HG02678 (cell line): Measurements from ENCODE around the gene ADCYAP1R1.

Experiments
- ATAC-seq: cut with Tn5 transposase; IDR thresholded peaks from one replicate; pipeline ENCODE4 v1.9.1; 2021; ENCODE audit warnings: mild to moderate bottlenecking, moderate library complexity; ENCODE audit not compliant: unreplicated experiment

Gene ADCYAP1R1

GRCh38 chr7:31104361-31105255, 52.5 kb downstream of the ADCYAP1R1 start:
- ATAC-seq = no peak

DNA sequence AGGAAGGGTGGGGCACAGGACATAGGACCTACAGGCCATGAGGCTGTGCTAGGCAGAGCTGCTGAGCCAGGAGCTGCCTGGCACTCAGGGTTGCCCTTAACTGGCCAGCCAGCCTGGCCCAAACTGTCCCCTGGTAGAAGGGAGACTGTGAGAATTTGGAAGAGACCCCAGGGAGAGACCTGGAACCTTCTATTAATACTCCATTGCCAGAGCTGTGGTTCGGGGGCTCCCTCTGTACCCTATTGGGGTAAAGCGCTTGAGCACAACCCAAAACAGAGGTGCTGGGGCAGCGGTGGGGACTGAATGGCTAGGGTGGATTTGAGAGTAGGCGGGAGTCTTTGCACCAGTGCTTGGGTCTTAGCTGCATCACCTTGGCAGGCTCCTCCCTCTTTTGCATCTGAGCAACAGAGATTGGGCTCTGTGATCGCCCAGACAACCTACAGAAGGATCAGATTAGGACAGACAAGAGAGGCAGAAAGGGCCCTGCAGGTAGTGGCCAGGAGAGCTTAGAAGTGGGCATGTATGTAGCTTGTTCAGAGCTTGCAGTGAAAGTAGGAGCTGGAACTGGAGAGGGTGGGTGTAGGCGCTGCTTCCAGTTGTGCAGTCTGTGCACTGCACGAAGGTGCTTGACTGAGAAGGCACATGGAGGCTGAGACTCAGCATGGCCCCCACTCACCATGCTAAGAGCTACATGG, 53.3 kb downstream of the ADCYAP1R1 start:
- ATAC-seq = no peak

- ATAC-seq = no peak
Measured at GRCh38 chr7:31106303-31107105, 54.4 kb downstream of the ADCYAP1R1 start.

DNA sequence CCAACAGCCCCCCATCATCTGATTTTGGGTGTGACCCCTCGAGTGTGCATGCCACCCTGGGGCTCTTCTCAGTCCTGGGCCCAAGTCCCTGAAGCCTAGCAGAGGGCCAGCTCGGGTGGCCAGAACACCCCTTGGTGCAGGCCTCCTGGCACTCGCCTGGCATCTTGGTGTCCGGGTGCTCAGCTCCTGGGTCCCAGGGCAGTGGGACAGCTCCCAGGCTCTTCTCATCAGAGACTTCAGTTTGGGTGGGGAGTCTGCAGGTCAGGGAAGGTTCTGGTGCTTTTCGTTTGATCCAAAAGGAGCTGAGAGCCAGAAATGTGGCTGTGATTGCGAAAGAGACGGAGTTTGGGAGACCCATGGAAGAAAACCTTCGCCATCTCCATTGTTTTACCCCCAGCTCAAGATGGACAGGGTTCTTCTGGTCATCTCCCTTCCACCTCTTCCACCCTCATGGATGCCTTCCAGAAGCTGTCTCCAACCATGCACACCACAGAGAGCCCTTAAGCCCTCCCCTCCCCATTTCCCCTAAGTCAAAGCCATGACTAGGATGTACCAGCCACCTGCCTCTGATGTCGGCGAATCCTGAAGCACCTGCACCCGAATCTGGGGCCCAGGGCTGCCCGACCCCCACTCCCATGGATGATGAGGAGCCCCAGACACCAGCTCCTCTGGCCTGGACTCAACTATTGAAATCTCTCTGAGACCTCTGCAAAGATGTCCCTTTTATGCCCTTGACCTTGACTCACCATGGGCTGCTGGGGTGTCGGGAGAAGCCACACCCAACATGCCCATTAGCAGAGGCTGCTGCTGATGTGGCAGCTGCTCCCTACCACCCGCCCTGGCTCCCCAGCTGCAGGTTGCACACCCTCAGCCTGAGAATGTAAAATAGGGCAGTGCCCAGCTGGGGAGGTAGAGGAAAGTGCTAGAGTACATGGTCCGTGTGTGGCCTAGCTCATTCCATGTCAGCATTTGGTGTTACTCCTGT, 55.3 kb downstream of the ADCYAP1R1 start:
- no peak for ATAC-seq

DNA sequence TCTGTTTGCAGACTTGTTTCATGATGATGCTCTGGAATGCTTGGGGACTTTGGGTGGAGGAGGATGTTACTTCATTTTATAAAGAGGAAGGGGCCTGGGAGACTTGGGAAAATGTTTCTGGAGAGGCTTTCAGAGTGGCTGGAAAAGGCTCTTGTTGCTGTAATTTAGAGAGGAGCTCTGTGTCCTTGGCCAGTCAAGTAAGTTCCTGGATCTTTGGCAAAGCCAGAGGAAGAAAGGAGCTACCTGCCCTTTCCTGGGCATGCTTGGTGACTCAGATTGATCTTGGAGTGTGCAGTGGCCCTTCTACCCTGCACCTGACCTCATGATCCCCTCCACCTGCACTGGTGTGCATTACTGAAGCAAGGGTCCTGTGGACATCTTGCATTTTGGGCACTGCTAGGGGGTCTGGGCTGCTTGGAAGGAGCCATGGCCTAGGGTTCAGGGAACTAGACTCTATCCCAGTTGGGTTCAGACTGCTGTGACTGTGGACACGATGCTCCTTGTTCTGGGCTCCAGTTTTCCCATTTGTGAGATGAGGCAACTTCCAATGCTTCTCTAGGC, 56.1 kb downstream of the ADCYAP1R1 start:
- ATAC-seq = no peak

DNA sequence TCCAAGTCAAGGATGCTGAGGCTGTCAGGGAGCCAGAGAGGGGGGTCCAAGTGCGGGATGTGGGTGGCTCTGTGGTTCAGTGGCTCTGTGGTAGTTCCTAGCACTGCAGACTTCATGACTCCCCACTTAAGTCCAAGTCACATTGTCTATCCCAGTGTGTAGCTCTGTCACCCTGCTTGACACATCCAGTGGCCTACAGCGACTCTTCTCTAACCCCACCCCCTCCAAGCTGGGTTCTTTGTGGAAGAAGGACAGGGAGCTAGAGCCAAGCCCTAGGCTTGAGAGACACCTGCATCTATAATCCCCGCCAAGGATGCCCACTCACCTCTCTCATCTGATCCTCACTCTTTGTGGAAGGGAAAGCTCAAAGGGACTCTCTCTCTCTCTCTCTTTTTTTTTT, 57.6 kb downstream of the ADCYAP1R1 start:
- ATAC-seq = no peak

DNA sequence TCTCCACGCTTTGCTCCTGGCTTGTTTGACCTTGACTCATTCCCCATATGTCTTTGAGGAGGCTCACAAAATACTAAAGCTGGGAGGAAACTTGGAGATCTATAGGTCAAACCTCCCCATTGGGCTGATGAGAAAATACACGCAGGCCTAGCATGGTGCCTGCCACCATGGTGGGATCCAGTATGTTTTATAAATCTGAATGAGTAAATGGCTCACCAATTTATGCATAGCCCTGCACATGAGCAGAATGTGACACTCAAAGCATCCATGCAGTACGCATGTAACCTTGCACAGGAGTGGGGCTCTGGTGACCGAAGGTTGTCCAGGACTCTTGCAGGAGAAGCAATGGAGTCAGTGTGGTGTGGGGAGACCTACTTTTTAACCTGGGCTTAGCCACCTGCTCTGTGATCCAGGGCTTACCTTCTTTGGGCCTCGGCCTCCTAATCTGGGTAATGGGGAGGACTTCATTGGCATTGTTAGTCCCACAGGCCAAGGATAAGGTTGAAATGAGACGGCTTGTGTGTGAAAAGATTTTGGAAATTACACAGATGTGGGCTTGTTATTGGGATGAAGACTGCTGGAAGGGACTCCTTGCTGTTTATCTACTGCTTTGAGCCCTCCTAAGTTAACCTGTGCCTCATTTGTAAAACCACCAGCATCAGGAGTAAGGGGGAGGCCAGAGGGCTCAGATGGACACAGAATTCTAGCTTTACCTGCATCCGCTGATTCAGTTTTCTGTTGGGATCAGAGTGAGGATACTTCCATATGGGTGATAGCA, 58.4 kb downstream of the ADCYAP1R1 start:
- no peak for ATAC-seq

GRCh38 chr7:31111109-31111451, 59.0 kb downstream of the ADCYAP1R1 start:
- no peak for ATAC-seq

DNA sequence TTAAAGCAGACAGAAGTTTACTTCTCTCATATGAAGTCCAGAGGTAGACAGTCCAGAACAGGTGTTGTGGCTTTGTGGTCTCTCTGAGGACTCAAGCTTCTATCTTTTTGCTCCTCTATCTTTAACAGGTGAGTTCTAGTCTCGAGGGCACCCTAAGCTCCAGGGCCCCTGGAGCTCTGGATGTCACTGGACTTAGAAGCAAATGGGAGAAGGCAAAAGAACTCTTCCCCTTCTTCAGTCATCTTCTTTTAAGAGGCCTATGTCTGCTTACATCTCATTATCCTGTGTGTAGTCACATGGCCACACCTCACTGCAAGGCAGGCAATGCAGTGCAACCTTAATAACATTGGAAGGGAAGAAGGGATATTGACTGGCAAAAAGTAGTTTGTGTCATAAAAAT, 61.6 kb downstream of the ADCYAP1R1 start:
- no peak for ATAC-seq

DNA sequence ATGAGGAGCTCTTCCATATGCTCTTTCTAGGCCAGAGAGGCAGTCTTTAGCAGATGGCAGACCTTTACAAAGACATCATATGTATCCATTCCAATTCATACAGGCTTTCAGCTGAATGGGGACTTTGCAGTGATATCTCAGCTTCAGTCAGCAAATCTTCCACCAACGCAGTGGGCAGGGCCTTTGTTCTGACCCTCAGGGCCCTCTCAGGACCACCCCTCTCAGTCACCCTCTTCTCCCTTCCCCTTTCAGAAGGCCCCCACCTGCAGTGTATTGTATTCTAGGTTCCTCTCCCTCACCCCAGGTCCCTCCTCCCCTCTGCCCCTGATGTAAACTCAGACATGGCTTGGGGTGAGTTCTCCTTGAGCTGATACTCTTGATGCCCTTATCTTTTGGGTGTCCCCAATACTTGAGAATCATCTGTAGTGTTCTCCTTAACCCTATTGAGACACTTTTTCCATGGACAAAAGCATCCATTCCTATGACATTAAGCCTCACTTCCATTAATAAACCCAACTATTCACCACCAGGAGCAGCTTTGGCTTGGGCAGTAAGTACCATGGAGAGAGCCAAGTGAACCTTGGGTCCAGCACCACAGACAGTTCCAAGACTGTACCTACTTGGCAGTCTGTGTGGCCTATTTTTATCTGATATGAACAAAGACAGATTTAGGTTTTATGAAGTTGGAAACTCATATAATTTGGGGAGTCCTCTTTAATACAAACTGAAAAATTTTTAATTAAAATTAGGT, 62.7 kb downstream of the ADCYAP1R1 start:
- ATAC-seq = no peak

- no peak for ATAC-seq
Measured at GRCh38 chr7:31116615-31117014, 64.5 kb downstream of the ADCYAP1R1 start.

DNA sequence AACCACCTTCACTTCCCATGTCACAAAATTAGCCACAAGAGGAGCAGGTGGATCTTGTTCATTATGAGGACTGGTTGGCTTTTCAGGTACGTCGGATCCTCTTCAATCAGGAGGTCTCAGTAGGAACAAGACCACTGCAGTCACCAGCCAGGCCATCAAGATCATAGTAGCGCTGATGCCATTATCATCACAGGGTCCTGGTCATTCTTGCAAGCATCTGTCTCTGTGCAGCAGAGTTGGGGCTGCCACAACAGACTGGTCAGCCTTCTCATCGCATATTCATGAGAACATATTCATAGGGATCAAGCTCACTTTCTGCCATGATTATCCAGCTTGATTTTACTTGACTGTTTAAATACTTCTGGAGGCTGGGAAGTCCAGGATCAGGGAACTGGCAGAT, 67.1 kb downstream of the ADCYAP1R1 start:
- no peak for ATAC-seq

GRCh38 chr7:31120800-31121513, 68.8 kb downstream of the ADCYAP1R1 start:
- no peak for ATAC-seq

DNA sequence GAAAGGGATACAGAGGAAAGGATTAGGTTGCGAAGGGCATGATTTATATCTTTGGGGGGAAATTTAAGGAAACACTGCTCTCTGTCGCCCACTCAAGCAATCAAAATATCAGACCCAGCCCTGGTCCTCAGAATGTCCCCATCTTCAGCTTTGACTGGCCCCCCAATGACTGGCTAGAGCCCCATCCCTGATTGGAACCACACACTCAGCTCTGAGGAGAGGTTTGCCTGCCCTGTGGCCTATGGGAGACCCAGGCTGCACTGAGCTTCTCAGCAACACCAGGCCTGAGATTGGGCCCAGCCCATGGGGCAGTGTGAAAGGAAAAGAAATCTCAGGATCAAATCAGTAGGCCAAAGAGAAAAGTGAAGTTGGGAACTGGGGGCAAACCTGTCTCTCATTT, 69.5 kb downstream of the ADCYAP1R1 start:
- ATAC-seq = no peak

DNA sequence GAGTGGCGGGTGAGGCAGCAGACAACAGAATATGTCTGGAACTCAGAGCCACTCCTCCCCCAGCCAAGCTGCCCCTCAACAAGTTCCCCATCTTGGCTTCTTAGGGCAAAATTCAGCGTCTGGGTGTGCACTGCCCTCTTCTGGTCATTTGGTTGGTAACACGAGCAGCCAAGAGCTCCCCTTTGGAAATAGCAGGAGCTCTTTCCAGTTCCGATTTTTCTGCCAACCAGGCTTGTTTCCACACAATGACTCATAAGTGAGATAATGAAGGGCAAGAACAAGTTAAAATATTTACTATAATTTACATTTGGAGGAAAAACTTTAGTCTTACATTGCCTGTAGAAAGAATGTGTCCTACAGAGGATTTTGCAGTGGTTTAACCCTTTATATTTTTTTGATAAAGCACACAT, 70.5 kb downstream of the ADCYAP1R1 start:
- no peak for ATAC-seq

DNA sequence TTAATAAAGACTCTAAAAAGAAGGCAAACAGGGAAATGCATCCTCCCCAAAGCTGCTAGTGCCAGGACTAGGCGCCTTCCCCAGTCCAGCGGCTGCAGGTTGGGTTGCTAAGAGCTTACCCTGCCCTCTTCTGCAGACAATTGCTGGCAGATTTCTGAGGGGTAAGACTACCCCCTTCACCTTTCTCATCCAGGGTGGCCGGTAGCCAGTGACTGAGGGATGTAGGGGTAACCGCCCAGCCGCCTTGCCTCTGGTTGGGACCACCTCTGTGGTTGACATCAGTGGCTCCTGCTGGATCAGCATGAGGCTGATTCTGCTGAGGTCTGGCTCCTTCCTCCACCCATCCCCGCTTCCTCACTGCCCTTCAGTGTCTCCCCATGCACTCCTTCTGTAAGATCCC, 71.2 kb downstream of the ADCYAP1R1 start:
- ATAC-seq = no peak

DNA sequence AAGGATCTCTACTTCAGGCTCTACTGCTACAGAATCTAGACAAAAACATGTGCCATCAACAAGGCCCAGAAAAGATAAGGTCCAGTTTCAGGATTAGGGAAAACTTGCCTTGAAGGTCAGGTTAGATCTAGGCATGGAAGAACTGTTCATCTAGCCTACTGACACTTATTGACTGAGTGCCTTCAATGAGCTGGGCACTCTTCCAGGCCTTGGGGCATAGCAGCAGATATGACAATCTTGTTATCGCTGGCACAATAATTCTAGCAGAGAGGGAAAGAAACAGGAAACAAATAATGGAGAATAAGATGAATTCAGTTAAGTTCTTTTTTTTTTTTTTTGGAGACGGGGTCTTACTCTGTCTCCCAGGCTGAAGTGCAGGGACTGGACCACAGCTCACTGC, 71.6 kb downstream of the ADCYAP1R1 start:
- ATAC-seq = no peak

GRCh38 chr7:31125171-31125570, 73.1 kb downstream of the ADCYAP1R1 start:
- ATAC-seq = no peak
